WI38 (cell line): ENCODE data around the gene GDF11.

Experiments
- H3K4me3 ChIP-seq: 2 replicates; pipeline ENCODE4 v1.5.1; 2011; ENCODE audit warnings: low read depth, mild to moderate bottlenecking, control low read depth, low read length
- TF ChIP-seq, protein P1 (sequence below): IDR thresholded peaks from 2 replicates; pipeline ENCODE4 v1.5.1; 2012; ENCODE audit warnings: low read depth, mild to moderate bottlenecking, control low read depth, low read length

The GDF11 gene

DNA sequence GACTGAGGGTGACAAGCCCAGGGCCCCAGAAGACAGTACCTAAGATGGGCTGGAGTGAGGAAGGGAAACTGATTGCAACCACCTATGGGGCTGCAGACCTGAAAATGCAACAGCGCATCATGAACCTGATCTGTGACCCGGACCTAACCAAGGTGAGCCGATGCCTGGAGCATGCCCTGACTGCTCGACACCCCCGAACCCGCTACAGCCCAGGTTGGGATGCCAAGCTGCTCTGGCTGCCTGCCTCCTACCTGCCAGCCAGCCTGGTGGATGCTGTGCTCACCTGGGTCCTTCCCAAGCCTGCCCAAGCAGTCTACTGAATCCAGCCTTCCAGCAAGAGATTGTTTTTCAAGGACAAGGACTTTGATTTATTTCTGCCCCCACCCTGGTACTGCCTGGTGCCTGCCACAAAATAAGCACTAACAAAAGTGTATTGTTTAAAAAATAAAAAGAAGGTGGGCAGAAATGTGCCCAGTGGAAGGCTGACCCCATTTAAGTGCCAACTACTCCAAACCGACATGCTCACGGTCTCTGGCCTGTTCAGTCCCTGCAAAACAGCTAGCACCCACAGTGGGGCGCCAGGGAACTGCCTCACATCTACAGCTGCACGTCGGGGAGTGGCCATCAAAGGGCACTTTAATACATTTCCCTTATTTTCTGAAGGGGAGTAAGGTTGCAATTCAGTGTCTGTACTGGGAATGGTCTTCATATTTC is 18.5 kb upstream of the GDF11 start:
- TF ChIP-seq, protein P1, sequence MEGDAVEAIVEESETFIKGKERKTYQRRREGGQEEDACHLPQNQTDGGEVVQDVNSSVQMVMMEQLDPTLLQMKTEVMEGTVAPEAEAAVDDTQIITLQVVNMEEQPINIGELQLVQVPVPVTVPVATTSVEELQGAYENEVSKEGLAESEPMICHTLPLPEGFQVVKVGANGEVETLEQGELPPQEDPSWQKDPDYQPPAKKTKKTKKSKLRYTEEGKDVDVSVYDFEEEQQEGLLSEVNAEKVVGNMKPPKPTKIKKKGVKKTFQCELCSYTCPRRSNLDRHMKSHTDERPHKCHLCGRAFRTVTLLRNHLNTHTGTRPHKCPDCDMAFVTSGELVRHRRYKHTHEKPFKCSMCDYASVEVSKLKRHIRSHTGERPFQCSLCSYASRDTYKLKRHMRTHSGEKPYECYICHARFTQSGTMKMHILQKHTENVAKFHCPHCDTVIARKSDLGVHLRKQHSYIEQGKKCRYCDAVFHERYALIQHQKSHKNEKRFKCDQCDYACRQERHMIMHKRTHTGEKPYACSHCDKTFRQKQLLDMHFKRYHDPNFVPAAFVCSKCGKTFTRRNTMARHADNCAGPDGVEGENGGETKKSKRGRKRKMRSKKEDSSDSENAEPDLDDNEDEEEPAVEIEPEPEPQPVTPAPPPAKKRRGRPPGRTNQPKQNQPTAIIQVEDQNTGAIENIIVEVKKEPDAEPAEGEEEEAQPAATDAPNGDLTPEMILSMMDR: peak; percentile 51
- no peak overlapping the region for H3K4me3 ChIP-seq

DNA sequence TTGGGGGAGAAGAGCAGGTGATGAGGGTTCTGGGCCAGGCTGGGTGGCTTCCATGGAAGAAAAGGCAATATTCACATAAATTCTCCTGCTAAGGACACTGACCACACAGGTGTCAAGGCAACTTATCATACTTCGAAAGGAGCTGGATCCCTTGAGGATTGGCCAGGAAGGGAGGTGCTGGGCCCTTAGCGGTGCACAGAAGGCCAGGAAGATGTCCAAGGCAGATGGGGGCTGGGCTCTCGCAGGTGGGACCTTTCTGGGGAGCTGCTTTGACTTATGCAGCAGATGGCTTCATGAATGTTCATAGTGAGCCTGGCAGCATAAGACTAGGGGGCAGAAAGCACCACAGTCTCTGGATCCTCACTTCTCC is 18.0 kb upstream of the GDF11 start:
- TF ChIP-seq, protein P1: no peak
- no peak overlapping the region for H3K4me3 ChIP-seq

DNA sequence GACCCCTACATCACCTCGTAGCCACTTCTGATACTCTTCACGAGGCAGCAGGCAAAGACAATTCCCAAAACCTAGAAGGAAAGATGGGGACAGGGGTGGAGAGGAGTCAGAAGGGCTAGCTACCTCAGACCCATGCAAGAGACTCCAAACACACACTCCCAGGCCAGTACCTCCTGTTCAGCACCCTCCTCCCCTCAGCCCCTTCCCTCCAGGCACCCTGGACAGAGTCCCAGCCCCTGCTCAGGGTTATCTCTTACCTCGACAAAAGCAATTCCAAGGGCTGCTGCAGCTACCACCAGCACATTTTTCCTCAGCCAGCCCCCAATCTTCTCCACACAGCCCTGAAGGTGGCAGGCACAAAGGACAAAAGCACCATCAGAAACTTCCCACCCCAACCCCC is 17.4 kb upstream of the GDF11 start:
- no peak overlapping the region for H3K4me3 ChIP-seq
- TF ChIP-seq, protein P1: no peak

- H3K4me3 ChIP-seq: peak overlapping the region; percentile 95
- TF ChIP-seq, protein P1: no peak
These were observed 16.0 kb upstream of the GDF11 start for GRCh38 chr12:55726971-55727370.

GRCh38 chr12:55727643-55728185 is 15.2 kb upstream of the GDF11 start:
- H3K4me3 ChIP-seq: peak overlapping the region; percentile 95
- TF ChIP-seq, protein P1: no peak

DNA sequence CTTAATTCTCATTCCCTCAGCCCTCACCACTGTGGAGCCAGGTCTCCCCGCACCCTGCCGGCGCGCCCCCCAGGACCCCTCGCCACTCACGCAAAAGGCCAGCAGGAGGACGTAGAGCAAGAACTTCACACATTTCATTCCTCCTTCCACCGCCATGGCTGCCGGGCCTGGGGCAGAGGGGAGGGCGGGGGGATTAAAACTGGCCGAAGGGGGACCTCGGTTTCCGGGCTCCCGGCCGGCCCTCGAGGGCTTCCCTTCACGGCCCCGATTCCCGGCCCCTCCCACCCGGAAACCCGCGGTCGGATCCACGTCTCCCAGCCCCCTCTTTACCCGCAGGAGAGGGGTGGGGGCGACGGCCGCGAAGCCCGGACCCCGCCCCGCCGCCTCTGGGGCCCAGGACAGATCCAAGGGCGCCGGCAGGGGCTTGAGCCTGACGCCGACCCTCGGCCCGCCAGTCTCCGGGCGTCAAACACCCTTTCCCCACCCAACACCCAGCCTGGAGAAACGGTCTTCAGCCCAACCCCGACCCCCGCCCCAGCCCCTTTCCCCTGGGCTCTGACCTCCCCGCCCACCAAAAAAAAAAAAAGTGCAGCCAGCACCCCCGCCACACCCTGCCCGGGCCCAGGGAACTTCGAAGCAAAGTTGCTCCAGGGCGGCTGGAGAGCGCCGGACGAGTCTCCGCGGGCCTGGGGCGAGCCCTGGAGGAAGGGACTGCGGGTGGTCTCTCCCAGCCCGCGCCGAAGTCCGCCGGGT is 14.6 kb upstream of the GDF11 start:
- TF ChIP-seq, protein P1: no peak
- H3K4me3 ChIP-seq: peak overlapping the region; percentile 95
